ENCODE measurements around the gene GPR162. TPM values are rescaled to one million over a fixed set of nuclear protein-coding genes. Genes with fewer than 3 reads are reported as not detected.

Gene GPR162
- total and polyA plus RNA-seq, 10 donors = 2.1 to 14.7 (median 4.9) TPM

DNA sequence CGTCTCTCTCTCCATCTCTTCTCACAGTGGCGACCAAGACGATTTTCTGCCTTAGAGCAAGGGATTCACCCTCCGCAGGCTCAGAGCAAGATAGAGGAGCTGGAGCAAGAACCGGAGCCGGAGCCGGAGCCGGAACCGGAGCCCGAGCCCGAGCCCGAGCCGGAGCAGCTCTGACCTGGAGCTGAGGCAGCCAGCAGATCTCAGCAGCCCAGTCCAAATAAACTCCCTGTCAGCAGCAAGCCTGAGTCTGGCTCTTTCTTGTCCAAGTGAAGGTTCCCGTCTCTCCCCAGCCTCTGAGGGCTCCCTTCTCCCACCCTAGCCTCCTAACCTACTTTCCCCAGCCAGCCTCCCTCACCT lies 43.4 kb upstream of the GPR162 start:
- TF ChIP-seq POLR2A (IDR thresholded peaks at IDR 0.05) (no peak), POLR2AphosphoS5 (IDR thresholded peaks at IDR 0.05) (no peak), CTCF (IDR thresholded peaks at IDR 0.05 in 8 of 11, conservative IDR thresholded peaks at IDR 0.05 in 3 of 11) (no peak)
- Histone ChIP-seq H3K27ac (peak overlapping the region in 5 of 8 donors; percentile 0 to 59 (median 48)), H3K4me3 (peak overlapping the region in 6 of 8 donors; percentile 36 to 71 (median 38)), H3K9me3 (no peaks in the 10 kb centered on the region), H3K4me1 (peaks cover 3 to 49% (median 22%) of the 10 kb centered on the region in 6 donors), H3K27me3 (replicated peaks in 1 of 7) (peaks cover 0 to 52% (median 14%) of the 10 kb centered on the region in 7 donors), H3K36me3 (peaks cover 0 to 5% (median 0%) of the 10 kb centered on the region in 6 donors)
- 51 to 73% (median 53%) methylated on average over 14 of the region's 14 CpGs for WGBS, 5 donors
- DNase-seq = no peak
- intact Hi-C loops (cut with DNase I; ENCODE audit: low total_unique reads) = no loop called here

DNA sequence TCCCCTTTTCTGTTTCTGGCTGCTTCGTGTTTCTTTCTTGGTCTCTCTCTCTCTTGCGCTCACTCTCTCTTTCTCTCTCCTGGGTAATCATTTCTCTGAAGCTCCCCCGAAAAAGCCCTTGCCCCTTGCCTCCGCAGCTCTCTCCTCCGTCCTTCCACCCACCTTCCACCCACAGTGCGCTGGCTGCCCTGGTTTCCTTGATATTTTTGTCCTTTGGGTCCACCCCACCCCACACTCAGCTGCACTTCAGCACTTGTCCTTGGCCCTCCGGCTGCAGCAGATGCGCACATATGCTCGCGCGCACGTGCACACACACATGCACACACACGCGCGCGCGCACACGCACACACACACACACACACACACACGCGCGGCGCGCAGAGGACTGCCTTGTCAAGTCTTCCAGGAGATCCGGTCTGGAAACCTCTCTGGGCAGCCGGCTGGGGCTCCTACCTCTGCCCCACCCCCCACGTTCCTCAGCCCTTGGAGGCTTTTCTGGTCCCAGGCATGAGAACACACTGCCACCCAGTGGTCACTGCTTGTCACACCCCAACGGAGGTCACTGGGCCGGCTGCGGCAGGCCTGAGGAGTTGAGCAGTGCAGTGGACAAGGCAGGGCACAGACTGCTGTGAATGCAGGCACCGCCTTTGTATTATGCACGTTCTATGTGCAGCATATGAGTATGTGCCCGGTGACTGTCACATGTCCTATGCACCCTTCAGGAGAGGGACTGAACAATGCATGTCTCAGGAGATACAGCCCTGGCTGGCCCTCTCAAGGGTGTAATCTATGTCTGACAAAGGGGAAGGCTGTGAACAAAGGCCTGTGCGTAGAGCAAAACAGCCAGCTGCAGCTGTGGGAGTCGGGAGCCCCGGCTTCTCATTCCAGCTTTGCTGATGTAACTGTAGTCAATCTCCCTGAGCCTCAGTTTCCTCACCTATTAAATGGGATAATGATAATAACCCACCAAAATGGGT lies 42.8 kb upstream of the GPR162 start:
- peak; percentile 96 for DNase-seq
- no peak for TF ChIP-seq POLR2A (IDR thresholded peaks at IDR 0.05)
- TF ChIP-seq CTCF (IDR thresholded peaks at IDR 0.05 in 8 of 11, conservative IDR thresholded peaks at IDR 0.05 in 3 of 11) = peak; percentile 94 to 98 (median 97)
- peak; percentile 78 to 84 (median 80) for TF ChIP-seq POLR2AphosphoS5 (IDR thresholded peaks at IDR 0.05)
- peaks cover 0 to 5% (median 0%) of the 10 kb centered on the region in 6 donors for H3K36me3 ChIP-seq
- no peaks in the 10 kb centered on the region for H3K9me3 ChIP-seq
- peak overlapping the region in 5 of 8 donors; percentile 0 to 59 (median 48) for H3K27ac ChIP-seq
- H3K27me3 ChIP-seq (replicated peaks in 1 of 7) = peaks cover 0 to 45% (median 7%) of the 10 kb centered on the region in 7 donors
- WGBS, 5 donors = 6 to 10% (median 7%) methylated on average over 24 to 35 of the region's 35 CpGs
- H3K4me3 ChIP-seq = peak overlapping the region; percentile 19 to 71 (median 38)
- intact Hi-C loops (cut with DNase I; ENCODE audit: low total_unique reads) = no loop called here
- peaks cover 3 to 42% (median 18%) of the 10 kb centered on the region in 6 donors for H3K4me1 ChIP-seq

DNA sequence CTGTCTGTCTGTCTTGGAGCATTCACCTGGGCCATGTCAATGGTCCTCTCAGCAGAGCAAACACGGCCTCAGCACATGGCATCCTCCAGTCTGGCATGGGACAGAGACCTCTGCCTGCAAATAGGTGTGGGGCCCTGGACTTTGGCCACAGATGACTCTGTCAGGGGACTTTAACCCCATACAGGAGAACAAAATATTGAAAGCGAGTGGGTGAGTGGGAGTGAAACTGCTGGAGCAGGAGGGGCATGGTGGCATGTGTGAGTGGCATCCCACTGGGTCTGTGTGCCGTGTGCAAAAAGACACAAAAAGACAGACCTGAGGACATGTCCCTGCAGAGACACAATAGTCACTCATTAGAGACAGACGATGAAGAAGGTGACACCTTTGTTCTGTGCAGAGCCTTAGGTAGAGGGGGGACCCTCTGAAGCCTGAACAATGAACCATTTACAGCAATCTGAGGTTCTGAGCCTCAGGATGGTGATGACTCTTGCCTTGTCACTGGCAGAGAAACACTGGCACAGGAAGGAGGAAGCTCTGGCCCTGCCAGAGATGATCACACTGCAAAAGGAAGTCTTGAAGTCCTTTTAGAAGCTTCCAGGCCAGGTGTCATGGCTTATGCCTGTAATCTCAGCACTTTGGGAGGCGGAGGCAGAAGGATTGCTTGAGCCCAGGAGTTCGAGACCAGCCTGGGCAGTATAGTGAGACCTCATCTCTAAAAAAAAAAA lies 41.8 kb upstream of the GPR162 start:
- Histone ChIP-seq H3K27me3 (replicated peaks in 1 of 7) (peaks cover 0 to 35% (median 0%) of the 10 kb centered on the region in 7 donors), H3K27ac (no peak overlapping the region), H3K36me3 (peaks cover 0 to 5% (median 0%) of the 10 kb centered on the region in 6 donors), H3K4me3 (no peak overlapping the region), H3K4me1 (peaks cover 3 to 40% (median 19%) of the 10 kb centered on the region in 6 donors), H3K9me3 (no peaks in the 10 kb centered on the region)
- 81 to 92% (median 86%) methylated on average over 6 of the region's 6 CpGs for WGBS, 5 donors
- intact Hi-C loops (cut with DNase I; ENCODE audit: low total_unique reads) = no loop called here
- TF ChIP-seq CTCF (IDR thresholded peaks at IDR 0.05 in 8 of 11, conservative IDR thresholded peaks at IDR 0.05 in 3 of 11) (peak in 1 of 11 experiments; percentile 10), POLR2AphosphoS5 (IDR thresholded peaks at IDR 0.05) (no peak)
- DNase-seq = no peak
